HG03280 (cell line): Measurements from ENCODE around the gene NDEL1.
A peak's percentile ranks its signal among the peaks of the same experiment; 100 is the strongest.

Experiments used
- ATAC-seq: cut with Tn5 transposase; IDR thresholded peaks from one replicate; pipeline ENCODE4 v1.9.1; 2021; ENCODE audit warnings: mild to moderate bottlenecking, moderate library complexity; ENCODE audit not compliant: unreplicated experiment

NDEL1 gene

GRCh38 chr17:8413938-8414337, 21.7 kb upstream of the NDEL1 start:
- ATAC-seq: no peak

GRCh38 chr17:8417806-8418205, 17.9 kb upstream of the NDEL1 start:
- no peak for ATAC-seq

GRCh38 chr17:8418471-8418870, 17.2 kb upstream of the NDEL1 start:
- no peak for ATAC-seq

- no peak for ATAC-seq
Measured at GRCh38 chr17:8419305-8419704, 16.4 kb upstream of the NDEL1 start.

GRCh38 chr17:8420041-8420934, 15.4 kb upstream of the NDEL1 start:
- no peak for ATAC-seq

- ATAC-seq: no peak
Measured at GRCh38 chr17:8421571-8421970, 14.1 kb upstream of the NDEL1 start.

GRCh38 chr17:8426094-8426720, 9.5 kb upstream of the NDEL1 start:
- ATAC-seq: no peak

GRCh38 chr17:8426802-8427201, 8.9 kb upstream of the NDEL1 start:
- ATAC-seq: no peak

- no peak for ATAC-seq
Measured at GRCh38 chr17:8430966-8431365, 4.7 kb upstream of the NDEL1 start.

- peak; percentile 56 for ATAC-seq
Measured at GRCh38 chr17:8436169-8436843, 622 bp downstream of the NDEL1 start.

- ATAC-seq: no peak
Measured at GRCh38 chr17:8436844-8437171, 1.1 kb downstream of the NDEL1 start.

GRCh38 chr17:8438441-8438840, 2.8 kb downstream of the NDEL1 start:
- no peak for ATAC-seq

- ATAC-seq: no peak
Measured at GRCh38 chr17:8439681-8440080, 4.0 kb downstream of the NDEL1 start.

- no peak for ATAC-seq
Measured at GRCh38 chr17:8441690-8442089, 6.0 kb downstream of the NDEL1 start.

GRCh38 chr17:8442310-8442709, 6.6 kb downstream of the NDEL1 start:
- ATAC-seq: no peak

GRCh38 chr17:8443756-8444155, 8.1 kb downstream of the NDEL1 start:
- no peak for ATAC-seq

- ATAC-seq: no peak
Measured at GRCh38 chr17:8444494-8444893, 8.8 kb downstream of the NDEL1 start.

GRCh38 chr17:8445536-8445935, 9.9 kb downstream of the NDEL1 start:
- no peak for ATAC-seq

GRCh38 chr17:8447799-8448198, 12.1 kb downstream of the NDEL1 start:
- no peak for ATAC-seq

- no peak for ATAC-seq
Measured at GRCh38 chr17:8448310-8448709, 12.6 kb downstream of the NDEL1 start.

GRCh38 chr17:8451933-8452614, 16.4 kb downstream of the NDEL1 start:
- no peak for ATAC-seq
